Keratinocyte (primary cell): Measurements from ENCODE around the gene CEPT1. TPM values are rescaled to one million over a fixed set of nuclear protein-coding genes. Genes with fewer than 3 reads are reported as not detected.

Experiments
- DNase-seq: peaks from one replicate; pipeline ENCODE4 v3.0.0-alpha.2; 2011; ENCODE audit warnings: low read depth, missing footprints, low spot score
- FAIRE-seq: peaks from 2 replicates; lab custom pipeline; 2011; peaks lifted over from hg19 to GRCh38; lab: Jason Lieb, UNC
- H2AFZ ChIP-seq: 2 replicates; pipeline ENCODE4 v1.6.0; 2012; ENCODE audit warnings: low read length, control low read depth, inconsistent platforms; ENCODE audit not compliant: control insufficient read depth
- H3K27ac ChIP-seq: 2 replicates; pipeline ENCODE4 v1.5.1; 2011; ENCODE audit warnings: low read length; ENCODE audit not compliant: control insufficient read depth, insufficient read depth
- H3K27me3 ChIP-seq: 3 replicates; pipeline ENCODE4 v1.6.0; 2011; ENCODE audit warnings: low read length; ENCODE audit not compliant: control insufficient read depth, insufficient read depth; ENCODE audit errors: extremely low read depth
- H3K36me3 ChIP-seq, 2 experiments: 2 replicates in 1 of 2; 3 replicates in 1 of 2; pipeline ENCODE4 v1.5.1; 2011; ENCODE audit warnings: low read length in 2 of 2, mild to moderate bottlenecking in 1 of 2; ENCODE audit not compliant: control insufficient read depth in 2 of 2, insufficient read depth in 2 of 2; ENCODE audit errors: extremely low read depth in 1 of 2
- H3K4me1 ChIP-seq: 3 replicates; pipeline ENCODE4 v1.5.1; 2011; ENCODE audit warnings: low read length; ENCODE audit not compliant: control insufficient read depth, insufficient read depth; ENCODE audit errors: extremely low read depth
- H3K4me2 ChIP-seq: 3 replicates; pipeline ENCODE4 v1.6.0; 2011; ENCODE audit warnings: low read depth, low read length; ENCODE audit not compliant: control insufficient read depth, insufficient read depth; ENCODE audit errors: extremely low read depth
- H3K4me3 ChIP-seq, 3 experiments: fragments of 200-600 bp in 1 of 3; sonication (generic) in 1 of 3; 2 replicates in 2 of 3; 3 replicates in 1 of 3; pipeline ENCODE4 v1.5.1; 2011 to 2016; ENCODE audit warnings: low read length in 3 of 3, mild to moderate bottlenecking in 3 of 3, control low read depth in 2 of 3, inconsistent platforms in 1 of 3, low read depth in 1 of 3, mixed read lengths in 1 of 3, mixed run types in 1 of 3, moderate library complexity in 1 of 3; ENCODE audit not compliant: control insufficient read depth in 2 of 3, insufficient read depth in 2 of 3; ENCODE audit errors: extremely low read depth in 1 of 3
- H3K79me2 ChIP-seq: 2 replicates; pipeline ENCODE4 v1.6.0; 2012; ENCODE audit warnings: low read length; ENCODE audit not compliant: control insufficient read depth, insufficient read depth
- H3K9ac ChIP-seq: 3 replicates; pipeline ENCODE4 v1.6.0; 2011; ENCODE audit warnings: low read length; ENCODE audit not compliant: control insufficient read depth, insufficient read depth; ENCODE audit errors: extremely low read depth
- H3K9me1 ChIP-seq: 3 replicates; pipeline ENCODE4 v1.6.0; 2011; ENCODE audit warnings: low read length; ENCODE audit not compliant: control insufficient read depth, insufficient read depth; ENCODE audit errors: extremely low read depth
- H3K9me3 ChIP-seq: 2 replicates; pipeline ENCODE4 v1.5.1; 2012; ENCODE audit warnings: low read depth, low read length; ENCODE audit not compliant: control insufficient read depth
- H4K20me1 ChIP-seq: 3 replicates; pipeline ENCODE4 v1.6.0; 2011; ENCODE audit warnings: low read length; ENCODE audit not compliant: control insufficient read depth, insufficient read depth; ENCODE audit errors: extremely low read depth
- EZH2 ChIP-seq: IDR thresholded peaks from one replicate; pipeline ENCODE4 v1.6.1; 2012; ENCODE audit warnings: inconsistent platforms, mild to moderate bottlenecking, low read length, moderate library complexity
- dilution Hi-C: fragments of 300-500 bp; cut with MboI; formaldehyde crosslinking; loops from one replicate; pipeline ENCODE4 v1.7.0; 2020; ENCODE audit warnings: low sequenced_read_pairs; ENCODE audit not compliant: extremely low pct_ligation_motif_present
- polyA plus RNA-seq, 5 experiments: library from polyadenylated mRNA; depleted of rRNA in 3 of 5; stranded (reverse) in 3 of 5; stranded (forward) in 1 of 5; unstranded in 1 of 5; fragments of >200 nt; gene quantifications; 1 replicate in 1 of 5; 2 replicates in 3 of 5; 3 replicates in 1 of 5; pipeline versions ENCODE4 v1.2.1 to v1.2.3, GENCODE V29; 2011 to 2012; ENCODE audit warnings: missing spikeins in 2 of 5, low read depth in 1 of 5, low replicate concordance in 1 of 5
- TF ChIP-seq, protein P1 (sequence below), 3 experiments: IDR thresholded peaks in 1 of 3; conservative IDR thresholded peaks in 1 of 3; optimal IDR thresholded peaks in 1 of 3; 2 replicates in 2 of 3; 3 replicates in 1 of 3; pipeline versions ENCODE3 to v1.5.1; 2011; ENCODE audit warnings: low read length in 3 of 3, mild to moderate bottlenecking in 3 of 3, moderate library complexity in 2 of 3, control low read depth in 1 of 3, inconsistent platforms in 1 of 3; ENCODE audit not compliant: insufficient read depth in 2 of 3; ENCODE audit errors: extremely low read depth in 1 of 3

CEPT1 gene
- polyA plus RNA-seq, 1 donor (not counting 4 experiments of a cell fraction or from before 2014, with no cell fraction given), result 65.2 TPM

DNA sequence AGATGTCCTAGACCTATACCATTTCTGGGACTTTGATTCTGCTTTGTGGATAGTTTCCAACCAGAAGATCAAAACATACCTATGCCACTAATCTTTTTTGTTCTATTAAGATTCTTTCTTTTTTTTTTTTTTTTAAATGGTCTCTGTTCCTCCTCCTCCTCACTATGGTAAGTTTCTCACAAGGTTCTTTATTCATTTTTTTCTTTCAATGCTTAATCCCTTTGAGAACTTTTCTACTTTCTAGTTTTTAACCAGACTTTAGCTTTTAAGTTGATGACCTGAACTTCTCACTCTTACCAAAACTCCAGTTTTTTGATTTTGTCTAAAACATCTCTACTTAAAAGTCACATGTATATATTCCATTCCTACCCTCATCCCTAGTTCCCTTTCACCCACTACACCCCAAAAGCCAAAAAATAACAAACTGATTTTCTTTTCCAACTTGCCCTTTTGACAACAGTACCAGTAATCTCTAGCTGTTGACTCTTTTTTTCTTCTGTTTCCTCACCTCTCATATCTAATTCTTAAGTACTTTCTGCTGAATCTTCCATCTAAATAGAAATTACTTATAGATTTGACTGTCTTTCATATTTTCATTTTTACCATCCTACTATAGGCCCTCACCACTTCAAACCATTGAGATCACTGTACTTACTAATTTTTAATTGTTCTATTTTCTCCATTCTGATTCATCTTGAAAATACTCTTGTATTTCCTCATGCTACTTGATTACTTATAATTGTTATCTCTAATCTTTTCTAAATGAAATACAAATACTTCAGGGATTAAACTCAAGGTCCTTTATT, 6.1 kb downstream of the CEPT1 start:
- FAIRE-seq (no peak), DNase-seq (no peak)
- H3K27me3 ChIP-seq, result no peaks in the 10 kb centered on the region
- H4K20me1 ChIP-seq, result no peaks in the 10 kb centered on the region
- H2AFZ ChIP-seq, result no peak overlapping the region
- peaks cover 3% of the 10 kb centered on the region for H3K9me1 ChIP-seq
- no peak overlapping the region for H3K27ac ChIP-seq
- H3K36me3 ChIP-seq, result peaks cover 3 to 4% of the 10 kb centered on the region in 2 experiments
- dilution Hi-C loops, result no loop called here
- TF ChIP-seq EZH2, result no peak
- TF ChIP-seq, protein P1, sequence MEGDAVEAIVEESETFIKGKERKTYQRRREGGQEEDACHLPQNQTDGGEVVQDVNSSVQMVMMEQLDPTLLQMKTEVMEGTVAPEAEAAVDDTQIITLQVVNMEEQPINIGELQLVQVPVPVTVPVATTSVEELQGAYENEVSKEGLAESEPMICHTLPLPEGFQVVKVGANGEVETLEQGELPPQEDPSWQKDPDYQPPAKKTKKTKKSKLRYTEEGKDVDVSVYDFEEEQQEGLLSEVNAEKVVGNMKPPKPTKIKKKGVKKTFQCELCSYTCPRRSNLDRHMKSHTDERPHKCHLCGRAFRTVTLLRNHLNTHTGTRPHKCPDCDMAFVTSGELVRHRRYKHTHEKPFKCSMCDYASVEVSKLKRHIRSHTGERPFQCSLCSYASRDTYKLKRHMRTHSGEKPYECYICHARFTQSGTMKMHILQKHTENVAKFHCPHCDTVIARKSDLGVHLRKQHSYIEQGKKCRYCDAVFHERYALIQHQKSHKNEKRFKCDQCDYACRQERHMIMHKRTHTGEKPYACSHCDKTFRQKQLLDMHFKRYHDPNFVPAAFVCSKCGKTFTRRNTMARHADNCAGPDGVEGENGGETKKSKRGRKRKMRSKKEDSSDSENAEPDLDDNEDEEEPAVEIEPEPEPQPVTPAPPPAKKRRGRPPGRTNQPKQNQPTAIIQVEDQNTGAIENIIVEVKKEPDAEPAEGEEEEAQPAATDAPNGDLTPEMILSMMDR (optimal IDR thresholded peaks at IDR 0.05 in 1 of 3, IDR thresholded peaks at IDR 0.05 in 1 of 3, conservative IDR thresholded peaks at IDR 0.05 in 1 of 3; ENCODE audit: extremely low read depth in 1 of 3, insufficient read depth in 2 of 3, low read length in 3 of 3), result no peak
- H3K4me1 ChIP-seq, result peaks cover 12% of the 10 kb centered on the region
- H3K9ac ChIP-seq, result no peak overlapping the region
- peaks cover 89% of the 10 kb centered on the region for H3K79me2 ChIP-seq
- no peak overlapping the region for H3K4me2 ChIP-seq
- H3K9me3 ChIP-seq, result no peaks in the 10 kb centered on the region
- H3K4me3 ChIP-seq, result no peak overlapping the region

DNA sequence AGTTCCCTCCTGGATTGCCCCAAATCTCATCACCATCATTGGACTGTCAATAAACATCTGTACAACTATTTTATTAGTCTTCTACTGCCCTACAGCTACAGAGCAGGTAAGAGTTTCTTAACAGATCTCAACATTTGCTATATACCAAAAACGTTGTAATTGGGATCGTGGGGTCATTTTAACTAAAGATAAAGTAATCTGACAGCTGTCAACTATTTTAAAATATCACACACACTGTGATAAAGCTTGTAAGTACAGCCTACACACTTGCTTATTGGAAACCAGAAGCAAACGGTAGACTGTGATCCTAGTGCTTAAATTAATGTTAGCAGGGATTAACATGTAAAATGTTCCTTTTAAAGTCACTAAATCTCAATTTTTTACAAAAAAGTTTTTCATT, 7.9 kb downstream of the CEPT1 start:
- Histone ChIP-seq H3K9ac (no peak overlapping the region), H3K27me3 (no peaks in the 10 kb centered on the region), H3K9me1 (peaks cover 3% of the 10 kb centered on the region), H3K36me3 (peaks cover 4 to 5% of the 10 kb centered on the region in 2 experiments), H3K27ac (no peak overlapping the region), H4K20me1 (no peaks in the 10 kb centered on the region), H3K4me2 (no peak overlapping the region), H3K4me3 (no peak overlapping the region), H3K79me2 (peaks cover 88% of the 10 kb centered on the region), H2AFZ (no peak overlapping the region), H3K9me3 (no peaks in the 10 kb centered on the region), H3K4me1 (no peaks in the 10 kb centered on the region)
- dilution Hi-C loops, result no loop called here
- no peak for DNase-seq
- no peak for TF ChIP-seq EZH2
- TF ChIP-seq, protein P1 (optimal IDR thresholded peaks at IDR 0.05 in 1 of 3, IDR thresholded peaks at IDR 0.05 in 1 of 3, conservative IDR thresholded peaks at IDR 0.05 in 1 of 3; ENCODE audit: extremely low read depth in 1 of 3, insufficient read depth in 2 of 3, low read length in 3 of 3), result no peak
- no peak for FAIRE-seq
